ENCODE results near the gene TRAPPC3. TPM values are rescaled to one million over a fixed set of nuclear protein-coding genes. Genes with fewer than 3 reads are reported as not detected.
A peak's percentile ranks its signal among the peaks of the same experiment; 100 is the strongest.

Gene TRAPPC3
- total and polyA plus RNA-seq, 9 of the 15 experiments (the other 6 are each of a cell fraction or from before 2014, with no cell fraction given) = 20.6 to 141 (median 112) TPM

- TF ChIP-seq ZNF407 (IDR thresholded peaks at IDR 0.05; ENCODE audit: low read depth) = no peak
- no peak for TF ChIP-seq ZNF318 (IDR thresholded peaks at IDR 0.05; ENCODE audit: borderline replicate concordance in 1 of 2, low read depth in 1 of 2)
- 0 out of 4 replicates have a peak, but pooled peaks of 1 of the 2 experiments have one; percentile 62 for TF ChIP-seq TEAD1 (CRISPR knock-in tag; IDR thresholded peaks at IDR 0.05)
- TF ChIP-seq ZNF668 (CRISPR knock-in tag; IDR thresholded peaks at IDR 0.05) = no peak
- no peak for TF ChIP-seq ZNF134 (CRISPR knock-in tag; conservative IDR thresholded peaks at IDR 0.05)
- TF ChIP-seq KDM5B (IDR thresholded peaks at IDR 0.05; ENCODE audit: insufficient replicate concordance, low read depth, low read length) = no peak
- no peak for TF ChIP-seq ZBTB33 (CRISPR knock-in tag; IDR thresholded peaks at IDR 0.05)
These were observed 1.2 kb upstream of the TRAPPC3 start (continued) for GRCh38 chr1:36150296-36151133.

Measured in K562 (cell line).